Tongue (tissue), 2 donors: ENCODE measurements around the gene AJUBA. TPM values are rescaled to one million over a fixed set of nuclear protein-coding genes. Genes with fewer than 3 reads are reported as not detected.
A peak's percentile ranks its signal among the peaks of the same experiment; 100 is the strongest.

ENCODE experiments used
- DNase-seq: peaks from one replicate; pipeline ENCODE4 v3.0.0-alpha.2; 2015
- total RNA-seq: library from RNA; depleted of rRNA; stranded (reverse); fragments of >200 nt; gene quantifications from one replicate; pipeline ENCODE4 v1.2.3, GENCODE V29; 2014

AJUBA gene
- total RNA-seq, 1 donor from 2014 or later = 47.2 TPM

GRCh38 chr14:22935156-22935555 is 47.2 kb downstream of the AJUBA start:
- DNase-seq = no peak

GRCh38 chr14:22932146-22932545 is 50.2 kb downstream of the AJUBA start:
- DNase-seq = peak; percentile 27

GRCh38 chr14:22929961-22930364 is 52.4 kb downstream of the AJUBA start:
- no peak for DNase-seq

GRCh38 chr14:22929104-22929960 is 53.0 kb downstream of the AJUBA start, which contains the start of gene PRMT5:
Gene PRMT5 (minus strand): TSS chr14:22929376. CDS start chr14:22929361, 15 bp downstream.
- DNase-seq = peak; percentile 100

GRCh38 chr14:22928237-22929103 is 53.9 kb downstream of the AJUBA start:
- peak; percentile 17 for DNase-seq

- no peak for DNase-seq
Observed at GRCh38 chr14:22926316-22926715, 56.0 kb downstream of the AJUBA start.

GRCh38 chr14:22925513-22925912 is 56.8 kb downstream of the AJUBA start:
- DNase-seq = no peak

GRCh38 chr14:22923746-22924145 is 58.6 kb downstream of the AJUBA start:
- DNase-seq = no peak

GRCh38 chr14:22922294-22922693 is 60.1 kb downstream of the AJUBA start:
- no peak for DNase-seq

Other genes starting within 250 kb of the AJUBA start
- 92.3 TPM for gene OXA1L, start 215.9 kb downstream of the AJUBA start, total RNA-seq
- 14.2 TPM for gene SLC7A7, start 167.1 kb downstream of the AJUBA start, total RNA-seq
- 36.8 TPM for gene MRPL52, start 152.7 kb downstream of the AJUBA start, total RNA-seq
- gene MMP14, start 146.0 kb downstream of the AJUBA start, total RNA-seq = 131 TPM
- 30.5 TPM for gene LRP10, start 110.8 kb downstream of the AJUBA start, total RNA-seq
- gene REM2, start 99.3 kb downstream of the AJUBA start, total RNA-seq = 0.72 TPM
- 162 TPM for gene RBM23, start 63.4 kb downstream of the AJUBA start, total RNA-seq
- gene PRMT5, start 53.2 kb downstream of the AJUBA start, total RNA-seq = 64.8 TPM
- gene HAUS4, start 25.5 kb downstream of the AJUBA start, total RNA-seq = 60.3 TPM
- gene C14orf93, start 27.6 kb upstream of the AJUBA start, total RNA-seq = 13.5 TPM
- gene PSMB5, start 52.3 kb upstream of the AJUBA start, total RNA-seq = 190 TPM
- gene PSMB11, start 59.7 kb upstream of the AJUBA start, total RNA-seq = not detected
- gene CDH24, start 75.0 kb upstream of the AJUBA start, total RNA-seq = 4.5 TPM
- 103 TPM for gene ACIN1, start 112.6 kb upstream of the AJUBA start, total RNA-seq
- 25.5 TPM for gene C14orf119, start 113.0 kb upstream of the AJUBA start, total RNA-seq
- gene CIROP, start 122.4 kb upstream of the AJUBA start, total RNA-seq = not detected
- gene CEBPE, start 136.7 kb upstream of the AJUBA start, total RNA-seq = not detected
- 5.6 TPM for gene SLC7A8, start 201.1 kb upstream of the AJUBA start, total RNA-seq